HG03520 (cell line): ENCODE results near the gene MRPL19.
A peak's percentile ranks its signal among the peaks of the same experiment; 100 is the strongest.
"Not testable (repeated sequence)": the region's sequence is repeated elsewhere in the genome, so short reads cannot be mapped to it uniquely, and the experiment has no call there.

Experiments
- ATAC-seq: cut with Tn5 transposase; IDR thresholded peaks from one replicate; pipeline ENCODE4 v1.9.1; 2021; ENCODE audit warnings: mild to moderate bottlenecking, moderate library complexity; ENCODE audit not compliant: unreplicated experiment

The MRPL19 gene

DNA sequence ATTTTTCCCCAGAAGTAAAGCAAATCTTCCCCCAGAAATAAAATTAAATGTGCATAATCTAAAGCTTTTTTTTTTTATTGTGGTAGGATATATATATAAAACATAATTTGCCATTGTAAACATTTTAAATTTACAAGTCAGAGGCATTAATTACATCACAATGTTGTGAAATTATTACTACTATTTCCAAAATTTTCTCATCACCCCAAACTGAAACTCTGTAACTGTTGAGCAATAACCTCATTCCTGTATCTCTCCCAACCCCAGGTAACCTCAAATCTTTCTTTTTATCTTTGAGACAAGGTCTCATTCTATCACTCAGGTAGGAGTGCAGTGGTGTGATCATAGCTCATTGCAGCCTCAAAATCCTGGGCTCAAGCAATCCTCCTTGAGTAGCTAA lies 11.2 kb downstream of the MRPL19 start:
- no peak for ATAC-seq

DNA sequence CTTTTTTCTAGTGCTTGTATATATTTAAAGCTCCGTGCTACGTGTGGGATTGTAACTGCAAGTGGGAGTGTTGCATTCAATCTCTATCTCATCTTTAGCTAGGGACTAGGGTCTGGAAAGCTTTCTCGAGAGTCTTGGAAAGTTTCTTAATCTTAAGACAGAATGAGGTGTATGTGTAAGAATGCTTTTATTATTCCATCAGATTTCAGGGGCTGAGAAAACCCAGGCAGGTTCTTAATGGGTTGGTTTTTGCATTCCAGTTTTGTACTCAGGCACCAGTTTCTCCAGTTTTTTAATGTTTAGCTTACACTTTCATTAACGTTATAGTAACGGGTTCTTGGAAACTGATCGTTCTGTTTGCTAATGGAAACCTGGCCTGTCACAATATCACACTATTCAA lies 20.3 kb downstream of the MRPL19 start:
- ATAC-seq, result no peak

DNA sequence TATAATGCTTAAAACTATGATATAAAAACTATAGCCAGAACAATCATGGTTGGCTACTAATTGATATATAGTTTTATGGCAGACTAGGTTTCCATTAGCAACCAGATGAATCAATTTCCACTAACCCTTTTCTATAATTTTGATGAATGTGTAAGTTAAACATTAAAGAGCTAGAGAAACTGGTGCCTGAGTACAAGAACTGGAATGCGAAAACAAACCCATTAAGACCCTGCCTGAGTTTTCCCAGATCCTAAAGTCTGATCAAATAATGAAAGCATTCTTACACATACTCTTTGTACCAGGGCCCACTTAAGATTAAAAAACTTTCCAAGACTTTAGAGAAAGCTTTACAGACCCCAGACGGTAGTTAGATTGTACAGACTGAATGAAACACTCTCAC lies 21.3 kb downstream of the MRPL19 start:
- ATAC-seq, result no peak

DNA sequence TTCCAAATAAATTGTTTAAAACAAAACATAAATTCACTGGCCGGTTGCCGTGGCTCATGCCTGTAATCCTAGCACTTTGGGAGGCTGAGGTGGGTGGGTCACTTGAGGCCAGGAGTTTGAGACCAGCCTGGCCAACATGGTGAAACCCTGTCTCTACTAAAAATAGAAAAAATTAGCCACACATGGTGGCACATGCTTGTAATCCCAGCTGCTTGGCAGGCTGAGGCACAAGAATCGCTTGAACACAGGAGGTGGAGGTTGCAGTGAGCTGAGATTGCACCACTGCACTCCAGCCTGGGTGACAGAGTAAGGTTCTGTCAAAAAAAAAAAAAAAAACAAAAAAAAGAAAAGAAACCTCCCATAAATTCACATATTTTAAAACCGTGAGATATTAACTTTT lies 28.8 kb downstream of the MRPL19 start:
- not testable (repeated sequence) for ATAC-seq

DNA sequence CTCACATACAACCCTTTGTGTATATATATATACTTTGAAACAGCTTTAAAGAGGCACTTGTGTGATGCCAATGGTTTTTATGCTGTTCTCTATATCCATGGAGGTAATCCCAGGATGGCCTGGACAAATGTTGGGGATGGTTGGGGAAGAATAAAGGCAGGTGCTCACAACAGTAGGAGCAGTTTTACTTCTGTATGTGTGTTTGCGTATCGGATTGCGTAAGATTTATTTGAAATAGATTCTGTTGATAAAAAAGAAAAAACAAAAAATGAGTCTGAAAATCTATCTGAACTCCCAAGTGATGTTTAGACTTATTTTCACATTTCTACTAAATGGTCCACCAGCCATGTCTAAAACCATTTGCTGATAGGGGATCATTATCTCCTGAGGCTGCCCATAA lies 29.3 kb downstream of the MRPL19 start:
- ATAC-seq, result no peak

DNA sequence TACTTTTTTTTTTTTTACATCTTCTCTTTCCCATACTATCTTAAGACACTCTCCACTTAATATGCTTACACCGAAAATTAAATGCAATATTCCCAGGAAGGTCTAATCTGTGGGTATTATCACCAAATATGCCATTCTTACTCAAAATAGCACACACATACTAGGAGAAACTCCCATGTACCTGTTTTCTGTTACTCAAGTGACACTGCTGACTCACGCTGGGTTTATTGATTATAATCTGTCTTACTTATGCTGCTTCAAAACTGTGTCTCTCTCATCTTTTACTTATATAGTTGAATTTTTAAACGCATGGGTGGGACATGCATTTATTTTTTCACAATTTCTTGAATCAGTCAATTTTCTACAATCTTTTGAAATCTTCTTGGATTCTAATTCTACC lies 29.9 kb downstream of the MRPL19 start:
- no peak for ATAC-seq

DNA sequence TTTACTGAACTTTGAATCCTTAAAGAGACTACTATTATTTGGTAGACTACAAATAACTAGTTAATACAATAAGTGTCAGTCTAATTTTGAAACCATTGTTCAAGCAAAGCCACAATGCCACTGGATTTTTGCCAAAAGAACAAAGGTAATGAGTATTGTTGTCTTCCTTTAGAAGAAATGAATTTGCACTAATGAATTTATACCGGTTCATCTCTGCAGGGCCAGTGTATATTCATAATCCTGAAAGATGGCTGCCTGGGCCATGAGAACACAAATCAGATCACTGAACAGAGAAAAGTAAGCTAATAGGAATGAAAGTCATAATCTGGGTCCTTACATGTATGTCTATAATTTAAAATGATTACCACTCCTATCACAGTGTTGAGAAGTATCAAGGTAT lies 33.0 kb downstream of the MRPL19 start:
- no peak for ATAC-seq

DNA sequence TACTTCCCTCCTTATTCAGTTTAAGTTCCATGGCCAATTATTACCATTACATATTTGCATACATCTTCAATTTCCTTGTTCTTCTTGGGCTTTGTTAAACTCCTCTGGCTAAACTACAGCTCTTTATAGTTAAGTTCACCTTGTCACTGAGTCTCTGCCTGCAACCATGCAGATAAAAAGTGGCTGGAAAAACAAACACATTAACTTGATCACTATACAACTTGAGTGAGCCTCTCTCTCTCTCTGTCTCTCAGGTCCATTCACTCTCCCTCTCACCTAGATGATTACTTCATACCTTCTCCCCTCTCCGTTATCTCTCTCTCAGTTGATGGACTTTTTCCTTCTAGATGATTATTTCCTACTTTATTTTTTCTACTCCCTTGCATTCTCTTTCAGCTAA lies 33.8 kb downstream of the MRPL19 start:
- no peak for ATAC-seq

DNA sequence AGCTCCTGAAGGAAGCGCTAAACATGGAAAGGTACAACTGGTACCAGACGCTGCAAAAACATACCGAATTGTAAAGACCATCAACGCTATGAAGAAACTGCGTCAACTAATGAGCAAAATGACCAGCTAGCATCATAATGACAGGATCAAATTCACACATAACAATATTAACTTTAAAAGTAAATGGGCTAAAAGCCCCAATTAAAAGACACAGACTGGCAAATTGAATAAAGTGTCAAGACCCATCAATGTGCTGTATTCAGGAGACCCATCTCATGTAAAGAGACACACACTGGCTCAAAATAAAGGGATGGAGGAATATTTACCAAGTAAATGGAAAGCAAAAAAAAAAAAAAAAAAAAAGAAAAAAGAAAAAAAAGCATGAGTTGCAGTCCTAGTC lies 36.8 kb downstream of the MRPL19 start:
- not testable (repeated sequence) for ATAC-seq

DNA sequence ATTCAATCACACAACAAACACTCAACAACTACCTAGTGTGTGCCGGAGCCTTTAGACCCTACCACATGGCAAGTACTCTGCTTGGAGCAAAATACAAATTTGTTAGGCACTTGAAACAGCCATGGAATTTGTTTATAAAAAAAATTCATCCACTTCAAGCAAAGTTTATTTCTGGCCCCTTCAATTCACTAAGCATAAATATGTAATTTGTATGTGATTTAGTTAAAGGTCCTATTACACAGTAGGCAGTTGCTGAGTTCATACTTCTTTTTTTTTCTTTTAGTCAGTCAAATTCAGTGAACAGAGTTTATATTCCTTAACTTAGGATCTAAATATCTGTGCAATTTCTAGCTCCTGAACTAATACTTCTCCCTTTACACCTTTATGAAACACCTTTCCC lies 41.6 kb downstream of the MRPL19 start:
- ATAC-seq, result no peak

DNA sequence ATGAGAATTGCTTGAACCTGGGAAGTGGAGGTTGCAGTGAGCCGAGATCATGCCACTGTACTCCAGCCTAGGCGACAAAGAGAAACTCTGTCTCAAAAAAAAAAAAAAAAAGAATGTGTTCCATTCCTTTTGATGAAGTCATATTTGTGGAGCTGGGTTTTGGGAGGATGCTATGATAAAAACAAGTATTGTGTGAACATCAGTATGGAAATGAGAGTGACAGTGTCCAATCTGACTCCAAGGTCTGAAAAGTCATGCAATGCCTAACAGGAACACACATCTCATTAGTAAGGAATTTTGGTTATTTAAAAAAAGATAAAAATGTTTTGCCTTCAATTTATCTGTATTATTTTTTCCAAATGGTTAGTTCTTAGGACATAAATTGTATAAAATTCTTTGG lies 52.3 kb downstream of the MRPL19 start:
- ATAC-seq, result no peak

DNA sequence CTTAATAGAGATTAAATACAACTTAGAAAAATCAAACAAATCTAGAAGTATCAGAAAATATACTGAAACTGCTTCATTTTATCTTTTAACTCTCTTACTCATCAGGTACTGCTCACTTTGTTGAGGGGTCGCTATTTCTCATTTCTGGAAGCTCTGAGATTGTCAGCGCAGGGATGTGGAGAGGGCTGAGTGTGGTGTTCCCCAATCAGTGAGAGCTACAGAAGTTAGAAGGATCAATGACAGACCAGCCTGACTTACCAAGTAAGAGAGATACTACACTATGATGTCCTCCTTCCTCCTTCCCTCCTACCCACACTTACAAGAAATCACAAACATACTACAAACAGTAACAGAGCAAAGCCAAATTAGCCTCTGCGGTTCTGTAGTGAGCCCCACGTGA lies 56.0 kb downstream of the MRPL19 start:
- ATAC-seq, result no peak

DNA sequence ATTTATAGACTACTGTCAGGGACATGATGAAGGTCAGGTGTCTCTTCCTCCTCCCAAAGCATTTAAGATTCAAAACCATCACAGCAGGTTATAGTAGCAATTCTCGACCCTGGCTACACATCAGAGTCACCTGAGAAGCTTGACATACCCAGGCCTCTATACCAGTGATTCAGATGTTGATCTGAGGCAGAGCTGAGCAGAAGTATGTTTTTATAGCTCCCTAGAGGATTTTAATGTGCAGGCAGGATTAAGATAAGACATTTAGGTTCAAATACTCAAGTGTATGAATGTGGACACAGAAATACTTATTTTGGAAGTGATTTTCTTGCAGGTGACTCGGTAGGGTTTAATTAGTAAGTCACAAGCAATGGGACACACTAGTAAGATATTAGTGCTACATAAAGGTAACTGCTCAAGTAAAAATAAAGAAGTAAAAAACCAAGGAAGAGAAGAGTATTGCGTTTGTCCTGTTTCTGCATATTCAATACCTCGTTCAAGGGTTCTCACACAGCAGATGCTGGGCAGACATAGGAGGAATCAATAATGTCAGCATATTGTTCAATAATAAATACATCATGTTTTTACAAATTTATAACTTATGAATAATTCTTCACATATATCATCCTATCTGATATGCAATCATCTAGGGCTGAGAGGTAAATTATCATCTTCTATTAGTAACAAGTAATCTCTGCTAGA lies 57.2 kb downstream of the MRPL19 start:
- no peak for ATAC-seq

DNA sequence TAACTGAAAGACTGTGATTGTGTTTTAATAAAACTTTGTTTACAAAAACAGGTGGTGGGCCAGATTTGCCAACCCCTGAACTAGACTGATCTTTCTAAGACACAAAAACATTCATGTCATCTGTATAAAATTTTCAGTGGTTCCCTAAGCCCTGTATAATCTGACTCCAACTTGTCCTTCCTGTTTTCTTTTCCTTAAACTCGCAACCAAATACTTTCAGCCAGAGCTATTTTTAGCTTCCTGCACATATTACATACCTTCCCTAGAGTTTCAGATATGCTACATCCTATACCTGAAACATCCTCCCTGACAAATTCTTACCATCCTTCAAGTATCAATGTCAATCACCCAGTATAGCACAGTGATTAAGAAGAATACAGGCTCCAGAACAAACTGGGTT lies 59.3 kb downstream of the MRPL19 start:
- ATAC-seq, result no peak

DNA sequence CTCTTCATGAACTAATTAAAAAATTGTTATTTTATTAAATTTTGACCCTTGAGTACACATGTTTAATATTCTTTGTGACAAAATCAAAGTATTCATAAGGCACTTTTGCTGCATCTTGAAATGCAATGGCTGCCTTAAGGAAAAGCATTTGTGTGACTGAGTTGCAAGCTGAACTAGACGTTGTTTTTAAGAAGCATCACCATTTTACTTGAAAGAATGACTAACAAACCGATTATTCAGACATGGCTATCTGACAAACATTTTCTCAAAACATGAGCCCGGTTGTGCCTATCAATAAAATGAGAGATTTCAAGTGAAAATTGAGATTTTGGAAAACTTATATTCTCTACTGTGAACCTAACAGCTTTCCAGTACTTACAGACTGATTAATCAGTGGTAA lies 61.3 kb downstream of the MRPL19 start:
- ATAC-seq, result no peak

DNA sequence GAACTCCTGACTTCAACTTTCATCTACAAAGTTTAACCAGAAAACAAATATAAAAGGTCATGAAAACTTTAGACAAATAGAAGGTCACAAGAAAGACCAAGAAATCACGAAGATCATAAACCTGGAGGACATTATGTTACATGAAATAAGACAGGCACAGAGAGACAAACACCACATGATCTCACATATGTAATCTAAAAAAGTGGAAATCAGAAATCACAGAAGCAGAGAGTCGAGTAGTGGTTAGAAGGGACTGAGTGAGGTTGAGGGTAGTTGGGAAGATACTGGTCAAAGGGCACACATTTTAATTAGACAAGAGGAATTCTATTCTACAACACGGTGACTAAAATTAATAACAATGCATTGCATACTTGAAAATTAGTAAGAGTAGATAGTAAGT lies 62.7 kb downstream of the MRPL19 start:
- no peak for ATAC-seq

DNA sequence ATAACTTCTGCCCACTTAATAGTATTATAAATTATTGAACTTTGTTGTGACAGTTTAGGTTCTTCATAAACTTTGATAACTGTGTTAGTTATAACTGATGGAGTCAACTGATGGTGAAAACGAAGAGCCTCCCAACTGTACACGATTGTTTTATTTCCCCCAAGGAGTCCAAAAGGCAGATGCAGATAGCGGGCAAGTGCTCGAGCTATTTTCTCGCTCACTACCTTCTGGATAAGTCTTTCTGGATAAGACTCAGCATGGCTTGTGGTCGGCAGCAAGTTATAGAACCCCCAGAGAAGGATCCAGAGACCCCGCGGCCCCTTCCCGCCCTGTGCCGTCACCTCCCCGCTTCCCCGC lies 63.6 kb downstream of the MRPL19 start:
- peak; percentile 17 for ATAC-seq

DNA sequence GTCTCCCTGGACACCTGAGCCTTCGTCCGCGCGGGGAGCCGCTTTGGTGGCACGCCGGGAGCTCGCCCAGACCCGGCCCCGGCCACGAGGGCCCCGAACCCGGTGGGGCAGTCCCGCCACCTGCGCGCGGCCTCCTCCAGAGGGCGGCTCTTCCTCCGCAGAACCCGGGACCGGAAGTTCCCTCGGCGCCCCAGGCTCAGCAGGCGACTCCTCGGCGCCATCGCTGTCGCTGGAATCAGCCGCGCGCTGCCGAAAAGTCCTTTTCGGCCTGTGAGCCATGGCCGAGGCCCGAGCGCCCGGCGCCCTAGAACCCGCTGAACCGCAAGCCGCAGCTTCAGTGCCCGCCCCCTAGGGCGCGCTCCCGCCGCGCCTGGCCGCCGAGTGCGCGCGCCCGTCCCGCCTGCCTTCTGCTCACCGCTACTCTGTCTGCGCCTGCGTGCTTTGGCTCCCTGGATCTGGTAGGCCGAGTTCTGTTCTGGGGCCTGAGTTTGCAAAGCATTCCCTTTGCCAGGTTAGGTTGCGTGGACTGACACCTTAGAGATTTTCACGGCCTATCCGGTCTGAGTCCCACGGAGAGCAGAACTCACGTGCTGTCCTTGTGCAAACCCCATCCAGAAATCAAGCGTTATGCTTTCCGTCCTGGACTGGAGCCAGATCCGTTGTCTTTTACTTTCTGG lies 64.1 kb downstream of the MRPL19 start, which contains the start of gene GCFC2:
Gene GCFC2, minus strand, starts transcription at position 339 of the 677 bp plus-strand sequence. Its CDS starts 60 bp downstream, at position 279.
- ATAC-seq, result peak; percentile 93

DNA sequence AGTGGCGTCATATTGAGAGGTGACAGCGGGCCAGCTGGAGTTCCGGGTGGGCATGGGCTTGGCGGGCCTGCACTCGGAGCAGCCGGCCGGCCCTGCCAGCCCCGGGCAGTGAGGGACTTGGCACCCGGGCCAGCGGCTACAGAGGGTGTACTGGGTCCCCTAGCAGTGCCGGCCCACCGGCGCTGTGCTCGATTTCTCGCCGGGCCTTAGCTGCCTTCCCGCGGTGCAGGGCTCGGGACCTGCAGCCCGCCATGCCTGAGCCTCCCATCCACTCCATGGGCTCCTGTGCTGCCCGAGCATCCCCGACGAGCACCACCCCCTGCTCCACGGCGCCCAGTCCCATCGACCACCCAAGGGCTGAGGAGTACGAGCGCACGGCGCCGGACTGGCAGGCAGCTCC lies 65.0 kb downstream of the MRPL19 start:
- not testable (repeated sequence) for ATAC-seq

DNA sequence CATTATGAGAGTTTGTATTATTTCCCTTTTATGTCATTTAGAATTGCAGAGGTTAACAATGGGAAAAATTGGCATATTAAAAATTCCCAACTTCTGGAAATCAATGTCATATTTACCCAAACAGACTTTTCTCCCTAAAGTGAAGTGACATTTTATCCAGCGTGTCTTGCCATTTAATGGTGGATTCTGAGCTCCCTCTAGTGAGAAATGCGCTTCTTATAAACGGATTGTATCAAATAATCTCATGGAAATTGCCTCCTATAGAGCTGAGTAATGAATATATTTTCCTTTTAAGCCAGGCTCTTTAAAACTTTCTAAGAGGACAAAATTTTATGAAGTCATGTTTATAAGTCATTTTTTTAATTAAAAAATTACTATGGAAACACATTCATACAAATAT lies 69.8 kb downstream of the MRPL19 start:
- ATAC-seq, result no peak

DNA sequence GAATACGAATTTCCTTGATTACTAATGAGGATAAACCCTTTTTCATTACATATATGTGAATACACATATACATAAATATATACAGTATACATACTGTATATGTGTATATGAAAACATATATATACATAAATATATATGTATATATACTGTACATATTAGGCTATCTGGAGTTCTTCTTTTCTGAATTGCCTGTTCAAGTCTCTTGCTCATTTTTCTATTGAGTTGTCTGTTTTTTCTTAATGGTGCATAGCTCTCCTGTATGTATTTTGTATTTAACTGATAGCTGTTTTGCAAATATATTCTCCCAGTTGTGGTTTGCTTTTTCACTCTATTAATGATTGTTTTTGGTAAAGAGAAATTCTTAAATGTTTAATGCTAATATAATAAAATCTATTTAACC lies 73.0 kb downstream of the MRPL19 start:
- ATAC-seq, result no peak

DNA sequence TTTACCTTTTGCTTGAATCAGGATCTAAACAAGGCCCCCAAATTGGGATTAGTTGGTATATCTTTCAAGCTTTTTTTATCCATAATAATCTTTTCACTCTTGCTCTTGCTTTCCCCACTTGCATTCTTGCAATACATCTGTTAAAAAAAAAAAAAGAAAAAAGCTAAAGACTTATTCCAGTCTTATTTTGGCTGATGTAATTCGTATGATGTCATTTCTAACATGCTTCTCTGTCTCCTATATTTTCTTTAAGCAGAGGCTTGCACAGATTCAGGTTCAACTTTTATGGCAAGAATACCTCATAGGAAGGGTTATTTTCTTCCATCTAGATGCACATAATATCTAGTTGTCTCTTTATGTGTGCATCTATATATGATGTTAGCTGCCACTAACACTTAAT lies 73.9 kb downstream of the MRPL19 start:
- ATAC-seq, result no peak

DNA sequence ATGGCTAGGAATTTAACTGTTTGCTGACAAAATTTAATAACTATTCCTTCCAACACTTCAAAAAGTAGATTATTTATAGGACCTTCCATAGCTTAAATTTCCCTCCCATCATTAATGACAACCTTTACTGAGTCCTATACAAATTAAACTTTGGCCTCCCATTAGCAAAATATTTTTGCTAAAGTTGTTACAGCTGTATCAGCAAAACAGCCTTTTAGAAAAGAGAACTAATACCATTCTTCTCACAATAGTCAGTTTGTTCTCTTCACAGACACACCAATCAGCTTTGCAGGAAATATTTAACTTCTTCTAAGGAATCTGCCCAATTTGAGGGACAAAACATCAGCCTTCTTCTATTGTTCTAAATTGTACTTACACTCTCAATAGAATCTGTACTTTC lies 76.1 kb downstream of the MRPL19 start:
- no peak for ATAC-seq
